HG03521 (cell line): Measurements from ENCODE around the gene ANO10.
"Not testable (repeated sequence)": the region's sequence is repeated elsewhere in the genome, so short reads cannot be mapped to it uniquely, and the experiment has no call there.

ENCODE experiments used
- ATAC-seq: cut with Tn5 transposase; IDR thresholded peaks from one replicate; pipeline ENCODE4 v1.9.1; 2021; ENCODE audit warnings: mild to moderate bottlenecking, moderate library complexity; ENCODE audit not compliant: unreplicated experiment

Gene ANO10

GRCh38 chr3:43362183-43362582 is 259.6 kb downstream of the ANO10 start:
- ATAC-seq: no peak

- ATAC-seq: no peak
These were observed 260.7 kb downstream of the ANO10 start for GRCh38 chr3:43361077-43361476.

- ATAC-seq: not testable (repeated sequence)
These were observed 265.8 kb downstream of the ANO10 start for GRCh38 chr3:43356033-43356432.

- ATAC-seq: no peak
These were observed 267.7 kb downstream of the ANO10 start for GRCh38 chr3:43353923-43354670.

- ATAC-seq: no peak
These were observed 268.4 kb downstream of the ANO10 start for GRCh38 chr3:43353393-43353792.

- no peak for ATAC-seq
These were observed 272.1 kb downstream of the ANO10 start for GRCh38 chr3:43349716-43350115.

GRCh38 chr3:43348852-43349574 is 272.8 kb downstream of the ANO10 start:
- no peak for ATAC-seq

GRCh38 chr3:43348350-43348749 is 273.5 kb downstream of the ANO10 start:
- no peak for ATAC-seq

- ATAC-seq: no peak
These were observed 274.0 kb downstream of the ANO10 start for GRCh38 chr3:43347774-43348173.

- no peak for ATAC-seq
These were observed 274.6 kb downstream of the ANO10 start for GRCh38 chr3:43346978-43347749.

- ATAC-seq: no peak
These were observed 275.9 kb downstream of the ANO10 start for GRCh38 chr3:43345877-43346276.

- ATAC-seq: no peak
These were observed 276.6 kb downstream of the ANO10 start for GRCh38 chr3:43345246-43345645.

GRCh38 chr3:43344520-43344919 is 277.3 kb downstream of the ANO10 start:
- ATAC-seq: no peak

- ATAC-seq: no peak
These were observed 278.0 kb downstream of the ANO10 start for GRCh38 chr3:43343815-43344214.

GRCh38 chr3:43343185-43343584 is 278.6 kb downstream of the ANO10 start:
- no peak for ATAC-seq

GRCh38 chr3:43341788-43342187 is 280.0 kb downstream of the ANO10 start:
- ATAC-seq: no peak

GRCh38 chr3:43340403-43340802 is 281.4 kb downstream of the ANO10 start:
- no peak for ATAC-seq

- no peak for ATAC-seq
These were observed 283.5 kb downstream of the ANO10 start for GRCh38 chr3:43338295-43338694.

- ATAC-seq: no peak
These were observed 286.0 kb downstream of the ANO10 start for GRCh38 chr3:43335799-43336198.

- no peak for ATAC-seq
These were observed 286.8 kb downstream of the ANO10 start for GRCh38 chr3:43334976-43335375.

GRCh38 chr3:43331381-43331780 is 290.4 kb downstream of the ANO10 start:
- ATAC-seq: no peak

- no peak for ATAC-seq
These were observed 290.8 kb downstream of the ANO10 start for GRCh38 chr3:43330981-43331380.
